Thymus (tissue), 11 donors: Measurements from ENCODE around the gene VSX1. TPM values are rescaled to one million over a fixed set of nuclear protein-coding genes. Genes with fewer than 3 reads are reported as not detected.

ENCODE experiments used
- DNase-seq, 9 donors: peaks; one replicate each; pipeline ENCODE4 v3.0.0-alpha.2; 2013; ENCODE audit warnings: low spot score in 9 of 9, low read depth in 6 of 9, missing footprints in 1 of 9
- H3K27ac ChIP-seq, 2 donors: one replicate each; pipeline ENCODE4 v1.5.1; 2013; ENCODE audit warnings: control low read depth in 1 of 2, low read depth in 1 of 2, low read length in 1 of 2, mild to moderate bottlenecking in 1 of 2, moderate library complexity in 1 of 2
- H3K27me3 ChIP-seq, 2 donors: one replicate each; pipeline ENCODE4 v1.5.1; 2013; ENCODE audit warnings: low read length in 1 of 2; ENCODE audit not compliant: control insufficient read depth in 2 of 2, insufficient read depth in 1 of 2
- H3K36me3 ChIP-seq, 2 donors: one replicate each; pipeline ENCODE4 v1.5.1; 2013; ENCODE audit warnings: low read length in 1 of 2, mild to moderate bottlenecking in 1 of 2, moderate library complexity in 1 of 2; ENCODE audit not compliant: control insufficient read depth in 2 of 2, insufficient read depth in 2 of 2
- H3K4me1 ChIP-seq, 2 donors: one replicate each; pipeline ENCODE4 v1.5.1; 2013; ENCODE audit warnings: low read length in 2 of 2; ENCODE audit not compliant: control insufficient read depth in 2 of 2, insufficient read depth in 2 of 2
- H3K4me3 ChIP-seq, 2 donors: one replicate each; pipeline ENCODE4 v1.5.1; 2013; ENCODE audit warnings: low read length in 2 of 2, control low read depth in 1 of 2, mild to moderate bottlenecking in 1 of 2
- H3K9me3 ChIP-seq, 2 donors: one replicate each; pipeline ENCODE4 v1.5.1; 2013; ENCODE audit warnings: low read length in 1 of 2, mild to moderate bottlenecking in 1 of 2; ENCODE audit not compliant: control insufficient read depth in 2 of 2, insufficient read depth in 1 of 2
- WGBS: extraction: QIAGEN DNeasy Blood & Tissue Kit; methylation state at CpG from one replicate; pipeline ENCODE4 v1.1.7; 2013; 5-methylcytosine and 5-hydroxymethylcytosine counted together
- polyA plus RNA-seq: library from polyadenylated mRNA; stranded (reverse); fragments of 200-250 nt; gene quantifications from one replicate; pipeline ENCODE4 v1.2.3, GENCODE V29; 2013
- total RNA-seq: library from RNA; stranded (reverse); fragments of 120-200 nt; gene quantifications from one replicate; pipeline ENCODE4 v1.2.4, GENCODE V29; 2013
- donor health status: healthy.

VSX1 gene
- total and polyA plus RNA-seq, 2 donors, result 0.09 to 0.21 TPM

GRCh38 chr20:25073544-25073943, 8.4 kb downstream of the VSX1 start:
- no peak overlapping the region for H3K27ac ChIP-seq
- H3K36me3 ChIP-seq, result no peaks in the 10 kb centered on the region
- H3K4me3 ChIP-seq, result no peak overlapping the region
- peaks cover 0 to 6% of the 10 kb centered on the region in 2 donors for H3K4me1 ChIP-seq
- no peak for DNase-seq
- no peaks in the 10 kb centered on the region for H3K9me3 ChIP-seq
- 84% methylated on average over 9 of the region's 9 CpGs for WGBS
- peaks cover 27 to 74% of the 10 kb centered on the region in 2 donors for H3K27me3 ChIP-seq

GRCh38 chr20:25072226-25072811, 9.6 kb downstream of the VSX1 start:
- H3K4me3 ChIP-seq, result no peak overlapping the region
- no peaks in the 10 kb centered on the region for H3K36me3 ChIP-seq
- H3K27me3 ChIP-seq, result peaks cover 16 to 64% of the 10 kb centered on the region in 2 donors
- peaks cover 0 to under 1% of the 10 kb centered on the region in 2 donors for H3K9me3 ChIP-seq
- no peak overlapping the region for H3K27ac ChIP-seq
- 66% methylated on average over 7 of the region's 7 CpGs for WGBS
- peaks cover 0 to 2% of the 10 kb centered on the region in 2 donors for H3K4me1 ChIP-seq
- DNase-seq, result no peak

- Histone ChIP-seq H3K9me3 (peaks cover 0 to 3% of the 10 kb centered on the region in 2 donors), H3K27ac (no peak overlapping the region), H3K27me3 (peaks cover 14 to 58% of the 10 kb centered on the region in 2 donors), H3K36me3 (no peaks in the 10 kb centered on the region), H3K4me1 (peaks cover 0 to 2% of the 10 kb centered on the region in 2 donors), H3K4me3 (no peak overlapping the region)
- WGBS, result 45% methylated on average over 4 of the region's 4 CpGs
- no peak for DNase-seq
Measured at GRCh38 chr20:25071734-25072133, 10.2 kb downstream of the VSX1 start.

- Histone ChIP-seq H3K4me1 (no peaks in the 10 kb centered on the region), H3K36me3 (no peaks in the 10 kb centered on the region), H3K27ac (no peak overlapping the region), H3K4me3 (no peak overlapping the region), H3K9me3 (peaks cover 0 to 3% of the 10 kb centered on the region in 2 donors), H3K27me3 (peaks cover 9 to 52% of the 10 kb centered on the region in 2 donors)
- 83% methylated on average over 5 of the region's 5 CpGs for WGBS
- no peak for DNase-seq
Measured at GRCh38 chr20:25070821-25071473, 11.0 kb downstream of the VSX1 start.

- 97% methylated on average over 18 of the region's 18 CpGs for WGBS
- Histone ChIP-seq H3K9me3 (peaks cover 0 to 3% of the 10 kb centered on the region in 2 donors), H3K27ac (no peak overlapping the region), H3K4me1 (peaks cover 0 to 11% of the 10 kb centered on the region in 2 donors), H3K27me3 (peaks cover 6 to 33% of the 10 kb centered on the region in 2 donors), H3K36me3 (no peaks in the 10 kb centered on the region), H3K4me3 (no peak overlapping the region)
- DNase-seq, result no peak
Measured at GRCh38 chr20:25067102-25067987, 14.6 kb downstream of the VSX1 start.

- Histone ChIP-seq H3K27ac (no peak overlapping the region), H3K4me3 (no peak overlapping the region), H3K36me3 (no peaks in the 10 kb centered on the region), H3K4me1 (peaks cover 0 to 11% of the 10 kb centered on the region in 2 donors), H3K9me3 (peaks cover 0 to 3% of the 10 kb centered on the region in 2 donors), H3K27me3 (peaks cover 3 to 24% of the 10 kb centered on the region in 2 donors)
- no peak for DNase-seq
- WGBS, result 40% methylated on average over 6 of the region's 6 CpGs
Measured at GRCh38 chr20:25066386-25066785, 15.6 kb downstream of the VSX1 start.

GRCh38 chr20:25065625-25066338, 16.2 kb downstream of the VSX1 start:
- Histone ChIP-seq H3K4me3 (no peak overlapping the region), H3K9me3 (peaks cover 0 to 3% of the 10 kb centered on the region in 2 donors), H3K27ac (no peak overlapping the region), H3K27me3 (peaks cover 3 to 18% of the 10 kb centered on the region in 2 donors), H3K36me3 (no peaks in the 10 kb centered on the region), H3K4me1 (peaks cover 0 to 11% of the 10 kb centered on the region in 2 donors)
- peak in 3 of 9 donors; percentile 47 to 71 (median 47) for DNase-seq
- WGBS, result 40% methylated on average over 9 of the region's 9 CpGs

GRCh38 chr20:25065072-25065624, 16.8 kb downstream of the VSX1 start:
- no peak for DNase-seq
- H3K27me3 ChIP-seq, result peaks cover 2 to 14% of the 10 kb centered on the region in 2 donors
- 80% methylated on average over 9 of the region's 9 CpGs for WGBS
- peaks cover 0 to 3% of the 10 kb centered on the region in 2 donors for H3K9me3 ChIP-seq
- no peak overlapping the region for H3K27ac ChIP-seq
- H3K4me3 ChIP-seq, result no peak overlapping the region
- no peaks in the 10 kb centered on the region for H3K36me3 ChIP-seq
- H3K4me1 ChIP-seq, result peaks cover 0 to 11% of the 10 kb centered on the region in 2 donors
